Cardiac muscle cell (in vitro differentiated cells and primary cell): ENCODE measurements around the gene HM13. TPM values are rescaled to one million over a fixed set of nuclear protein-coding genes. Genes with fewer than 3 reads are reported as not detected.
A peak's percentile ranks its signal among the peaks of the same experiment; 100 is the strongest.

Experiments used
- DNase-seq, 2 donors: peaks; one replicate each; pipeline versions ENCODE4 v3.0.0 to v3.0.0-alpha.2; 2010 to 2017; ENCODE audit warnings: low read depth in 1 of 2, low spot score in 1 of 2
- H3K27ac ChIP-seq: fragments of 200-600 bp; sonication (generic); 2 replicates; pipeline ENCODE4 v1.5.1; 2016
- H3K27me3 ChIP-seq: fragments of 200-600 bp; sonication (generic); 2 replicates; pipeline ENCODE4 v1.6.0; 2016; ENCODE audit warnings: control low read depth
- H3K36me3 ChIP-seq: fragments of 200-600 bp; sonication (generic); 2 replicates; pipeline ENCODE4 v1.5.1; 2016; ENCODE audit warnings: control low read depth
- H3K4me1 ChIP-seq: fragments of 200-600 bp; sonication (generic); 2 replicates; pipeline ENCODE4 v1.8.1; 2017; ENCODE audit warnings: low read depth, mild to moderate bottlenecking, mixed run types
- H3K4me3 ChIP-seq: fragments of 200-600 bp; sonication (generic); 2 replicates; pipeline ENCODE4 v1.5.1; 2016; ENCODE audit warnings: mild to moderate bottlenecking
- H3K9me3 ChIP-seq: fragments of 200-600 bp; sonication (generic); 2 replicates; pipeline ENCODE4 v1.5.1; 2017; ENCODE audit warnings: low read depth, mild to moderate bottlenecking, control low read depth
- CTCF ChIP-seq: IDR thresholded peaks from 2 replicates; pipeline ENCODE4 v1.5.1; 2012; ENCODE audit warnings: low read depth, mild to moderate bottlenecking, low read length
- polyA plus RNA-seq: library from polyadenylated mRNA; unstranded; fragments of >200 nt; fragmentation: Nextera tagmentation; extraction: Ambion mirVana; gene quantifications from 2 replicates; pipeline ENCODE4 v1.2.1, GENCODE V29; 2016
- total RNA-seq: library from RNA; depleted of rRNA; stranded (reverse); fragments of >200 nt; gene quantifications from 2 replicates; pipeline ENCODE4 v1.2.3, GENCODE V29; 2016

HM13 gene
- total and polyA plus RNA-seq, 2 experiments from 2014 or later: 49.8 to 170 TPM

GRCh38 chr20:31508517-31509244 lies 5.6 kb upstream of the HM13 start:
- Histone ChIP-seq H3K4me1 (no peaks in the 10 kb centered on the region), H3K36me3 (no peaks in the 10 kb centered on the region), H3K27ac (no peak overlapping the region), H3K27me3 (no peaks in the 10 kb centered on the region), H3K4me3 (no peak overlapping the region), H3K9me3 (no peaks in the 10 kb centered on the region)
- no peak for DNase-seq
- no peak for TF ChIP-seq CTCF

- peak overlapping the region; percentile 78 for H3K4me3 ChIP-seq
- no peaks in the 10 kb centered on the region for H3K9me3 ChIP-seq
- TF ChIP-seq CTCF: no peak
- no peaks in the 10 kb centered on the region for H3K27me3 ChIP-seq
- H3K4me1 ChIP-seq: peaks cover 11% of the 10 kb centered on the region
- H3K27ac ChIP-seq: no peak overlapping the region
- H3K36me3 ChIP-seq: no peaks in the 10 kb centered on the region
- no peak for DNase-seq
Observed at GRCh38 chr20:31515072-31515774, 981 bp downstream of the HM13 start.

- H3K4me1 ChIP-seq: peaks cover 11% of the 10 kb centered on the region
- H3K36me3 ChIP-seq: no peaks in the 10 kb centered on the region
- TF ChIP-seq CTCF: no peak
- H3K4me3 ChIP-seq: peak overlapping the region; percentile 78
- no peaks in the 10 kb centered on the region for H3K9me3 ChIP-seq
- H3K27ac ChIP-seq: no peak overlapping the region
- no peaks in the 10 kb centered on the region for H3K27me3 ChIP-seq
- no peak for DNase-seq
Observed at GRCh38 chr20:31515775-31516107, 1.5 kb downstream of the HM13 start.

- no peak overlapping the region for H3K27ac ChIP-seq
- no peaks in the 10 kb centered on the region for H3K27me3 ChIP-seq
- no peaks in the 10 kb centered on the region for H3K9me3 ChIP-seq
- no peak for DNase-seq
- H3K4me3 ChIP-seq: no peak overlapping the region
- H3K4me1 ChIP-seq: peaks cover 11% of the 10 kb centered on the region
- no peak for TF ChIP-seq CTCF
- no peaks in the 10 kb centered on the region for H3K36me3 ChIP-seq
Observed at GRCh38 chr20:31516166-31516565, 1.9 kb downstream of the HM13 start.

GRCh38 chr20:31516651-31517050 lies 2.4 kb downstream of the HM13 start:
- DNase-seq: no peak
- H3K27me3 ChIP-seq: no peaks in the 10 kb centered on the region
- peaks cover 11% of the 10 kb centered on the region for H3K4me1 ChIP-seq
- no peak overlapping the region for H3K4me3 ChIP-seq
- H3K9me3 ChIP-seq: no peaks in the 10 kb centered on the region
- H3K27ac ChIP-seq: no peak overlapping the region
- no peak for TF ChIP-seq CTCF
- no peaks in the 10 kb centered on the region for H3K36me3 ChIP-seq
